GM18498 (cell line): ENCODE data around the gene GLRX2.
"Not testable (repeated sequence)": the region's sequence is repeated elsewhere in the genome, so short reads cannot be mapped to it uniquely, and the experiment has no call there.

Source experiments
- ATAC-seq: cut with Tn5 transposase; IDR thresholded peaks from one replicate; pipeline ENCODE4 v1.9.1; 2021; ENCODE audit warnings: mild to moderate bottlenecking, moderate library complexity; ENCODE audit not compliant: unreplicated experiment

The GLRX2 gene, protein sequence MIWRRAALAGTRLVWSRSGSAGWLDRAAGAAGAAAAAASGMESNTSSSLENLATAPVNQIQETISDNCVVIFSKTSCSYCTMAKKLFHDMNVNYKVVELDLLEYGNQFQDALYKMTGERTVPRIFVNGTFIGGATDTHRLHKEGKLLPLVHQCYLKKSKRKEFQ

DNA sequence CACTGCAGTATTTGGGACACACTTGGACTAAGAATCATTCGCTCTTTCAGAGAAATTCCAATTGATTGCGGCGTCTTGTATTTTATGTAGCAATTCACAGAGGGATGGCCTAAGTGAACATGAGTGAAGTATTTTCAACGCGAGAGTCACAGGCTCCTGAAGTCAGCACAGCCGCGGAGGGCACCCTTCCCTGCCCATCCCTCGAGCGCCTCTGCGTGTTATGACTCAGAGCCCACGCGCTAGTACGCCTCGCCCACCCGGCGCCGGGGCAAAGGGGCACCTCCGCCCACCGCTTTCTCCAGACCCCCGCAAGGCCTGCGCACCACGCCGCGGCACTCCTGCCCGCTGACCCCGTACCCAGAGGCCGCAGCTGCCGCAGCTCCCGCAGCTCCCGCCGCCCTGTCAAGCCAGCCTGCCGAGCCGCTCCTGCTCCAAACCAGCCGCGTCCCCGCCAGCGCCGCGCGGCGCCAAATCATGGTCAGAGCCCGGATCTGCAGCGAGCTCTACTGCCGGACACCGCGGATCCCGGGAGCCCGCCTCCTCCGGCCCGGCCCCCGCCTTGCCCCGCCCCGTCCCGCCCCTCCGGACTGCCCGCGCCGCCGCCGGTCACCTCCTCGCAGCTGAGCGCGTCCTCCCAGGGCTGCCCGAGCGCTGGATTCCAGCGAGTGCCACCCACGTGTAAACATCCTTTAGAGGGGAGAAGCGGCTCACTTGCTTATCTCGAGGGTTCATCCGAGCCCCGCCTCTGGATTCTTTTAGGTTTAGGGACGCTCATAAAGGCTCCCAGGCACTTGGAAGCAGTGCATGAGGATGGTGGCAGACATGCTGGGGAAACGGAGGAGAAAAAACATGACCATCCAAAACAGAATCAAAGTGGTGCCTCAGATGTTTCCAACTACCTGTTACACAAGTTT lies at the start of gene GLRX2:
TSS of gene GLRX2 (minus strand) at position 508 of the 914 bp plus-strand sequence. CDS start at position 476, 32 bp downstream.
- peak; percentile 93 for ATAC-seq

DNA sequence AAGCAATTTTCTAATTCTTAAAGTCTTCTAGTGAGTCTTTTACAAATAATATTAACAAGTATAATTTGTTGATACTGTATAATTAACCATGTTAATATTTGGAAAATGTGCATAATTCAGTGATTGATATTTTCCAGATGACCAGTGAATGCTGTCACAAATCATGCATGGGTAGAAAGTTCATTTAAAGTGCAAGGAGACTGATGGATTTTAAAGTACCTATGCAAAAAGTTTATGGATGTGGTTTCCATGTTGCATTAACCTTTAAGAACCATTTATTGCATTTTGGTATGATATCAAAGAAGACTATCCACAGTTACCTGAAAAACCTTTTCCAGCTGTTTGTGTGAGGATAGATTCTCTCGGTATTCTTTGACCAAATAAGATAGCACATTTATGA lies 39.8 kb upstream of the GLRX2 start:
- no peak for ATAC-seq

DNA sequence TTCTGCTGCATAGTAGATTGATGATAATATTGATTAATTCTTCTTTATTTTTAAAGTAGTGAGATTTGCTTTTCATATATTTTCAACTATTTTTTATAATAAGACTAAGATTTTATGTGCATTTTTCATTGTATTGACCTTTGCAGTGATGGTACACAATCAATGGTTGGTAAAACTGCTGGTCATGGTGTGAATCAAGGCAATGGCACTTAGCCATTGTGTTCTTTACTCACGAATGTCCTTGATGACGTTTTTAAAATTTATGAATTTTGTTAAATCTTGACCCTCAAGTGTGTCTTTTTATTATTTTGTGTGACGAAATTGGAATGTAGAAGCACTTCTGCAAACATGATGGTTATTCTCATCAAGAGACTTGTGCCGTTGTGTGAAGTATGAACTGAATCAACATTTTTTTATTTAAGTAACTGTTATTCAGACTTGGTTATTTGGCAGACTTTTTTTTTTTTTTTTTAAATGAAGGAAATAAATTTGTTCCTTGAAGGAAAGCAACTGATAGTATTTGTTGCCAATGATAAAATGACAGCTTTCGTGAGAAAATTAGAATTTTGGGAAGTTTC lies 39.2 kb upstream of the GLRX2 start:
- no peak for ATAC-seq

DNA sequence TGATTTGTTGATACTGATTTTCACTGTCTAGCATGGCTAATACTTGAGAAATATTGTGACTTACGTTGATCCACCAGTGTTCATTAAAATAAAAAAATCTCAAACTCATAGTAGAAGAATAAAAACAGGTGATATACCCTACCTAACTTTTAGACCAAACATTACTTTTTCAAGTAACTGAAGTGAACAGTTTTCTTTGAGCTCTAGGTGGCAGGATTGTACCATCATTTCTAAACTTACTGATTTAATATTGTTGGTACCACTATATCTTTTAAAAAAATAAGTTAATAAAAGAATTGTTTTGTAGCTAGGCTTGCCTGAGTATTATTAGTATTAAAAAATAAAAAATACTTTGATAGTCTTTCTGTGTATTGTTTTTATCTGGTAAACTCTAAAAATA lies 38.1 kb upstream of the GLRX2 start:
- no peak for ATAC-seq

DNA sequence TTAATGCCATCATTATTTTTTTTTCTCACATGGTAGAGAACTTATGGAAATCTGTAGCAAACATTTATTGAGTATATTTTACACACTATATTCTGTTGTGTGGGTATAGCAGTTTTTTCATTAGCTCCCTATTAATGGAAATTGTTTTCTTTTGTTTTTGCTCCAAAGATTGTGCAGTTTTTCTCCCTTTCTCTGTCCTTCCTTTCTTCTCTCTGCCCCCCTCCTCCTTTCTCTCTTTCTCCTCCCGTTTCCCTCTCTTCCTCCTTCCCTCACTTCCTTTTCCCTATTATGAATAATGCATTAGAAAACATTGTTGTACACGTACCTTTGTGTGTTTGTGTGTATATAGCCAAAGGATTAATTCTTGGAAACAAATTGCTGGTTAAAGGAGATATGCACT lies 37.2 kb upstream of the GLRX2 start:
- ATAC-seq, result no peak

DNA sequence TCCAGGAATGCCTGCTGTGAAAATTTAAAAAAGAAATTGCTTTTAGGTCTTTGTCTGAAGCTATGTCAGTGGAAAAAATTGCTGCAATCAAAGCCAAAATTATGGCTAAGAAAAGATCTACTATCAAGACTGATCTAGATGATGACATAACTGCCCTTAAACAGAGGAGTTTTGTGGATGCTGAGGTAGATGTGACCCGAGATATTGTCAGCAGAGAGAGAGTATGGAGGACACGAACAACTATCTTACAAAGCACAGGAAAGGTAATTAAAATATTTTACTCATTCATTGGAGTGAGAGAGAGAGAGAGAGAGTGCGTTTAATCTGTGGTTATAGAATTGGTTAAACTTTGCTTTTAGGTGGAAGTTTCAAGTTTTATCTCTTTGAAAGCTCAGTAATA lies 36.6 kb upstream of the GLRX2 start:
- ATAC-seq, result no peak

DNA sequence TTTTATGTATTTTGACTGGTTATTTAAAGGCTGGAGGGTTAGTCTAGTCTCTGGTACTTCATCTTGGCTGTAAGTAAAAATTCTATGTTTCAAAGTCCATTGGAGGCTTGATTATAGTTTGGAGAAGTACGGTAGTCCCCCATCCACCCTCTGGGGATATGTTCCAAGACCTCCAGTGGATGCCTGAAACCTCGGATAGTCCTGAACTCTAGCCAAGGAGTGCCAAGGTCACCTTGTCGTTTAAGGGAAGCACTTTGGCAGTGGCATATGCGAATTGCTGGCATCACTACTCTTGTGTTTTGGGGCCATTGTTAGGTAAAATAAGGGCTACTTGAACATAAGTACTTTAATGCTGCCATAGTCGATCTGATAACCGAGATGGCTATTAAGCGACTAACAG lies 35.0 kb upstream of the GLRX2 start:
- no peak for ATAC-seq

DNA sequence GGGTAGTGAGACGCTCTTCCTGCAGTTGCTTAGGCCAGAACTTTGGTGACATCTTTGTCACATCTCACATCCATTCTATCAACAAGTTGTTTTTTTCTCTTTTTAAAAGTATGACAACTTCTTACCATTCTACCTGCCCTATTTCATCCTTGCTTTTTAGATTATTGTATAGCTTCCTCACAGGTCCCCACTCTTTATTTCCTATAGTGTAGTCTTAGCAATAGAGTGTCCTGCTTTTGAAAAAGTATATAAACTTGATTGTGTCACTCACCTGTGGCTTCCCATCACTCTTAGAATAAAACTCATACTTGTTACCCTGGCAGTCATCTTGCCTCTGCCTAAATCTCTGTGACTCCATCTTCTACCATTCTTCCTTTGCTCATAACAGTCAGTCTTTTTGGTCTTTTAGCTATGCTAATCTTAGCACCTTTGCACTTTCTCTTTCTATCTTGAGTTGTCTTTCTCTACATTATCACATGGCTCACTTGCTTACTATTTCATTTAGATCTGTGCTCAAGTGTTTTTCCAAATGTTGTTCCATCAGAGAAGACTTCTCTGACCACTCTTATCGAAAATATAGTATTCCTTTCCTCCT lies 26.1 kb upstream of the GLRX2 start:
- ATAC-seq, result peak; percentile 82

DNA sequence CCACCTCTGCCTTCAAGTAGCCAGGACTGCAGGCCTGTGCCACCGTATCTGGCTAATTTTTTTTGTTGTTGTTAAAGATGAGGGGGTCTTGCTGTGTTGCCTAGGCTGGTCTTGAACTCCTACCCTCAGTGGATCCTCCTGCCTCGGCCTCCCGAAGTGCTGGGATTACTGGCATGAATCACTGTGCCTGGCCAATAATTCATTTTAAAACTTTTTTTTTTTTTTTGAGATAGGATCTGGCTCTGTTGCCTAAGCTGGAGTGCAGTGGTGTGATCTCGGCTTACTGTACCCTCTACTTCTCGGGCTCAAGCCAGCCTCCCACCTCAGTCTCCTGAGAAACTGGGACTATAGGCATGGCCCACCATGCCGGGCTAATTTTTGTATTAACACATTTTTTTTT lies 20.2 kb upstream of the GLRX2 start:
- ATAC-seq, result no peak

DNA sequence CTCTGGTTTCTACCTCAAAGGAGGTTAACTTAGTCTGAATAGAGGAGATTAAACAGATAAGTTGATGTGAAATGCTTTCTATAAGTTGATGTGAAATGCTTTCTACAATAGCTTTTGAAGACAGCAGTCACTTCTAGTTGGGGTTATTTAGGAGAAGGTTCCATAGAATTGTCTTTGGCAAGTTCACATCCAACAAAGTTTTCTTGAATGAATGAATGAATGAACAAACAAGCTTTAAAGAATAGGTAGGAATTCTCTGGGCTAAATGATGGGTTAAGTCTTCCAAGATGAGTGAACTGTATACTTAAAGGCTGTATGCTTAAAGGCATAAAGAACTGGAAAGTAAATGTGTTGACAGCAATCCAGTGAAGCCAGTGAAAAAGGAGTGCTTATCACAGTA lies 18.5 kb upstream of the GLRX2 start:
- no peak for ATAC-seq

DNA sequence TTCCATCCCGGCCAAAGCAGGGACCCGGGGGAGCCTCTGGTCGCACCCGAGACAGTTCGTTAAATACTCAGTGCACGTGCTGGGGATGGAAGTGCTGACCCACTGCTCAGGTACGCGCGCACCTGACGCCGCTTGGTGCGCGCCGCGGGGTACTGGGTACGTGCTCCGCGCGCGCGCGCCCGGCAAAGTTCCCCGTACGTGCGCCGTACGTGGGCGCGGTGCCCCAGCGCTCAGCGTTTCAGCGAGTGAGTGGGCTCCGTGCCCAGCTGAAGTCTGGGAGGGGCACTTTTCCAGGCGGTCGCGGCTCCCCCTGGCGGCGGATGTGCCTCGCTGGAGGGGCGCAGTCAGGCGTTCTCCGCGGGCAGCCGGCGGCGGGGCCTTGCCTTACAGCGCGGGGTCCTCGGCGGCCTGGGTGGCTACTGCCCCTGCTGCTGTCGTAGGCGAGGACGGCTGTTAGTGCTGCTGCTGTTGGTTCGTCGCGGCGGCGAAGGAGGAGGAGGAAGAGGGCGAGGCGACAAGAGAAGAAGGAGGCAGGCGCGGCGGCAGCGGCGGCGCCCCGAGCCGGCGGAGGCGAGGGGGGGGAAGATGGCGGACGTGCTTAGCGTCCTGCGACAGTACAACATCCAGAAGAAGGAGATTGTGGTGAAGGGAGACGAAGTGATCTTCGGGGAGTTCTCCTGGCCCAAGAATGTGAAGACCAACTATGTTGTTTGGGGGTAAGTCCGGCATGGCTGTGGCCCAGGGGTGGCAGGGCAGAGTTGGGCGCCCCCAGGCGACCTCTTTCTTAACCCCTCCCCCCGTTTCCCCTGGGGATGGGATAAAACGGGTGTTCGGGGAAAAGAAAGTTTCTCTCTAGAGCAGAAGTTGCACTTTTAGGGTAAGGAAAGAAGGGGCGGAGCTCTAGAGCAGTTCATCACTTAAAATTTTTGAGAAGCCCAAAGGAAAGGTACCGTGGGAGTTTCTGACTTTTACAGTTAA lies 16.7 kb upstream of the GLRX2 start, which contains the start of gene CDC73:
TSS of gene CDC73 (plus strand) at position 416 of the 978 bp plus-strand sequence. CDS start at position 586, 170 bp downstream.
- peak; percentile 95 for ATAC-seq

DNA sequence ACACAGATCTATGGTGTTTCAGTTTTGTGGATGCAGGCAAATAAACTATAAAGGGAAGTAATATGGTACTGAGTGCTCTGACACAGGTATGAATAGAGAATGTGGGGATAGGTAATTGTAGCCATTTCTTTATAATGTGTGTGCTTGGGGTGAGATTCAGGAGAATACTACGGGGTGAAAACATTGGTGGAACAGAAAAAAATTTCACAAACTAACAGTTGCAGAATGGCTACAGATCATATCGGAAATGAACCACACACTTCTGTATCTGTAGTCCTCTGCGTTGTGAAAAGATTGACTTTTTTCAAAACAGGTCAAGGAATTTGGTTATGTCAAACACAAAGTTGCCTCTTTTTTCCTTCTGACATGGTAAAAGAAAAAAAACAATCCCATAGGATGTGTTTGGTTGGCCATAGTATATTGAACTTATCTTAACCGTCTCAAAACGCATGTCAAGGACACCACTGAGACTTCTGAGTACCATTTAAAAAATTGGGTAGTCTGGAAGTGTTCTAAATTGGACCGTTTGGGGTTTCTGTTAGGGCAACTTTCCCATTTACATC lies 15.5 kb upstream of the GLRX2 start:
- ATAC-seq, result no peak

DNA sequence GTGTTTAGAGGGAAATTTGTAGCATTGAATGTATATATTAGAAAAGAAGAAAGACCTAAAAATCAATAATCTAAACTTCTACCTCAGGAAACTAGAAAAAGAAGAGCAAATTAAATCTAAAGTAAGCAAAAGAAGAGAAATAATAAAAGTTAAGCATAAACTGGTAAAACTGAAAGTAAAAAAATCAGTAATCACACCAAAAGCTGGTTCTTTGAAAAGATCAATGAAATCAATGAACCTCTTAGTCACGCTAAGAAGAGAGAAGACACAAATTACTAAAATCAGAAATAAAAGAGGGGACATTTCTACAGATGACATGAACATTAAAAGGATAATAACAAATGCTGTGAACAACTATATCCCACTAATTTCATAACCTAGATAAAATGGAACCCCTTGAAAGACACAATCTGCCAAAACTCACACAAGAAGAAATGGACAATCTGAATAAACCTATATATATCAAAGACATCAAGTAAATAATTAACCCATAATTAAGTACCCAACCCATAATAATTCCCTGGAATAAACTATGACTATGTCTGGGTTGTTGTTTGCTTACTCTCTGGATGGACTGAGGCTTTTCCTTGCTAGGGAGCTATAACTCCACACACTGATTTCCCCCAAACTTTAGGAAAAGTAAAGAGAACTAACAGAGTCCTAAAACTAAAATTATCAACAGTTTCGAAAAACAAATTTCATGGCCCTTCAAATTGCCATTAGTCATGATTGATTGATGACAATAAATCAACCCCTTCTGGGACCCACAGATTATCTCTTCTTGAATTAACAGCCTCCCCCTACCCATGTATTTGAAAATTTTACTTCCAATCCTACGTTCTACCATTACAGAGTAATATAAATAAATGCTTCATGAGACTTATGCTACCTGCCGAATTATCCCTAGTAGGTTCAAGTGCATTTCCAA lies 13.9 kb upstream of the GLRX2 start:
- ATAC-seq, result no peak

DNA sequence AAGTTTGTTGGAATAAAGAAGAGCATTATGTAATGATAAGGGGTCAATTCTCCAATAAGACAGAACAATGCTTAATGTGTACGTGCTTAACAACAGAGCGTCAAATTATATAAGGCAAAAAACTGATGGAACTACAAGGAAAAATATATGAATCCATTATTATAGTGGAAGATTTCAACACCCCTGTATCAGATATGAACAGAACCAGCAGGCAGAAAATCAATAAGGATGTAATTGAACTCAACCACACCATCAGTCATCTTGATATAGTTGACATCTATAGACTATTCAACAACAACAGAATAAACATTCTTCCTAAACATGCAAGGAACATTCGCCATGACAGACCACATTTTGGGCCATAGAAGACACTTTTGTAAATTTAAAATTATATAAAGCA lies 13.0 kb upstream of the GLRX2 start:
- no peak for ATAC-seq

DNA sequence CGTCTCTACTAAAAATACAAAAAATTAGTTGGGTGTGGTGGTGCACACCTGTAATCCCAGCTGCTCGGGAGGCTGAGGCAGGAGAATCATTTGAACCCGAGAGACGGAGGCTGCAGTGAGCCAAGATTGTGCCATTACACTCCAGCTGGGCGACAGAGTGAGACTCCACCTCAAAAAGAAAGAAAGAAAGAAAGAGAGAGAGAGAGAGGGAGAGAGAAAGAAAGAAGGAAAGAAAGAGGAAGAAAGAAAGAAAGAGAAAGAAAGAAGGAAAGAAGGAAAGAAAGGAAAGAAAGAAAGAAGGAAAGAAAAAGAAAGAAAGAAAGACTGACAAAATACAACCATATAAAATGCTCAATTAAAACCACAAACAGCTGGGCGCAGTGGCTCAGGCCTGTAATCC lies 12.0 kb upstream of the GLRX2 start:
- ATAC-seq, result not testable (repeated sequence)

DNA sequence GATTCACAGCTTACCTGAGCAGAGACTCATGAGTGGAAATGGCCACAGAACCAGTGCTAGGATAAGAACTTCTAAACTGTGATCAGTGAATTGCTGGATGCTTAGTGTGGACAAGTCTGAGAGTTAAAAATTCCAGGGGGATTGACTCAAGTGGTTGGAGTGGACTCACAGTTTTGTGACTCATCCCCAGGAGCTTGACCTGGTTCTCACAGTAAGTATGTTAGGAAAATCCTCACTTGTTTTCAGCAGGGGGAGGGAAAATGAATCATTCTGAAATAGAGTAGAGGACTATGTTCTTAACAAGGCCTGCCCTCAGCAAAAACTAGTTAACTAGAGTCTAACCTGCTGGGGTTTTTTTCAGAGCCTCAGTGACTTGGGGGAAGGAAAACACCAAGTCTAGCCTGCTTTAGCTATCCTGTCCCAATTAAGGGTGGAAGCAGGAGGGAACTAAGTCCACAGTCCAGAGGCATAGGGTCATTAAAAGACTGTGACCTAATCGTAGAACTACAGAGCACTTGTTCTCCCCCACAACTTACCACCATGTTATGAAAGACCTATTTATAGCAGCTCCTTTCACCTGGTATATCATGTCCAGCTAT lies 10.5 kb upstream of the GLRX2 start:
- no peak for ATAC-seq

DNA sequence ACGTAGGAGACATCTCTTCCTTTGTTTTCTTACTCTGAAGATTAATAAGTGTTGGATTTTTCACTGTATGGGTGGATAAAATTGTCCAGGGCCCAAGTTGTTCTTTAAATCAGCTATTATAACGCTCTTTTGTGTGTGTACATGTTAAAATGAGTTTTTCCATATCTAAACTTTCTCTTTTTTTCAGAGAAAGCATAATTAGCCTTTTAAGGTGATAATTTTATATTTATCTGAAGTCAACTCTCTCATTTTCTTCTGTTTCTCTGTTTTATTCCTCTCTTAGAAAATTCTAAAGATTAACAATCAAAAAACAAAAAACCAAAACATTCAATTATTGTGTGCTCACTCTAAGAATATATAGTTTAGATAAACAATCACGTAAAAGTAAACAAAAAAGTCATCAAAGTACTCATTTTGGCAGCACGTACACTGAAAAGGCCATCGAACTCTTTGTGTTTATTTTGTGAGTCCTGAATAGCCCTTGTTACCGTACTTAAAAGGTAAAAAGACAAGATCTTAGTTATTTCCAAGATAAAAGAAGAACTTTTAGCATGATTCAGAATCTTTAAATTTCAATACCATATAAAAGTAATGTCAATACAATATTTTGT lies 9.4 kb upstream of the GLRX2 start:
- ATAC-seq, result no peak

DNA sequence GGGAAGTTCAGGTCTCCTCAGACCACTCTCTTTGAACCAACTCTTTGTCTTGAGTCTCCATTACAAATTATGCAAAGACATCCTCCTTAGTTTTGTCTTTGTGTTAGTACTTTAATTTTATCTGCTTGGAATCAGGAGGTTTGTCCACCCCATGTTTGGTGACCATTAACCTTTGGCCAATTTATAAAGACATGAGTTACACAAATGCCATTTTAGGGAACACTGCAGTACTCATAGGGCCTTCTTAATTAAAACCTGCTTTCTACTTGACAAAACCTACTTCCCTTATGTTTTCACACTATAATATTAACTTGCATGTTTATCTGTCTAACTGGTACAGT lies 8.7 kb upstream of the GLRX2 start:
- no peak for ATAC-seq
